Esophagus muscularis mucosa (tissue), 4 donors: ENCODE data around the gene TDRD12.
"Not testable (repeated sequence)": the region's sequence is repeated elsewhere in the genome, so short reads cannot be mapped to it uniquely, and the experiment has no call there.

ENCODE experiments used
- CTCF ChIP-seq, 3 experiments: fragments of 200-600 bp in 2 of 3; fragments of 450-650 bp in 1 of 3; sonication (generic) in 2 of 3; IDR thresholded peaks; one replicate each; pipeline ENCODE4 v1.5.1; 2017 to 2019; ENCODE audit warnings: antibody characterized with exemption in 3 of 3, mild to moderate bottlenecking in 2 of 3, moderate library complexity in 1 of 3
- EP300 ChIP-seq: sonication (generic); formaldehyde crosslinking; IDR thresholded peaks from one replicate; pipeline ENCODE4 v1.6.1; 2017; ENCODE audit warnings: antibody characterized with exemption
- POLR2A ChIP-seq: fragments of 450-650 bp; IDR thresholded peaks from one replicate; pipeline ENCODE4 v1.6.1; 2017; ENCODE audit warnings: antibody characterized with exemption, moderate library complexity, mild to moderate bottlenecking, low read depth
- POLR2AphosphoS5 ChIP-seq, 2 donors: sonication (generic); formaldehyde crosslinking; IDR thresholded peaks; one replicate each; pipeline ENCODE4 v1.6.1; 2017; ENCODE audit warnings: antibody characterized with exemption in 2 of 2

GRCh38 chr19:32848035-32848434 lies 128.5 kb downstream of the TDRD12 start:
- not testable (repeated sequence) for TF ChIP-seq CTCF (IDR thresholded peaks at IDR 0.05); POLR2A; POLR2AphosphoS5 (IDR thresholded peaks at IDR 0.05); EP300
